HEK293T (cell line): ENCODE results near the gene CSPG5.

Experiments
- CTCF ChIA-PET: fragments of 350-600 bp; formaldehyde crosslinking; extraction: SDS; loops from one replicate; lab custom pipeline; 2021; ENCODE audit warnings: antibody characterized with exemption, inconsistent platforms; lab: Yijun Ruan, JAX
- POLR2A ChIA-PET: fragments of 350-600 bp; formaldehyde crosslinking; extraction: SDS; loops from one replicate; lab custom pipeline; 2020; ENCODE audit warnings: antibody characterized with exemption, inconsistent platforms; lab: Yijun Ruan, JAX
- DNase-seq: peaks from one replicate; pipeline ENCODE4 v3.0.0; 2012; ENCODE audit warnings: mixed read lengths; ENCODE audit errors: extremely low spot score
- ARNT ChIP-seq: fragments of 450-650 bp; IDR thresholded peaks from 2 replicates; pipeline ENCODE4 v1.6.1; 2017; ENCODE audit warnings: mild to moderate bottlenecking
- BHLHE40 ChIP-seq: fragments of 450-650 bp; IDR thresholded peaks from 2 replicates; pipeline ENCODE4 v1.6.1; 2016; ENCODE audit warnings: mild to moderate bottlenecking, moderate library complexity, borderline replicate concordance
- CTBP1 ChIP-seq: fragments of 450-650 bp; IDR thresholded peaks from 2 replicates; pipeline ENCODE4 v1.6.1; 2016; ENCODE audit warnings: borderline replicate concordance
- ELF4 ChIP-seq: fragments of 450-650 bp; IDR thresholded peaks from 2 replicates; pipeline ENCODE4 v1.6.1; 2017; ENCODE audit warnings: antibody characterized with exemption
- FOXA1 ChIP-seq: fragments of 450-650 bp; IDR thresholded peaks from 2 replicates; pipeline ENCODE4 v1.6.1; 2016; ENCODE audit warnings: mild to moderate bottlenecking
- FOXK2 ChIP-seq: fragments of 450-650 bp; IDR thresholded peaks from 2 replicates; pipeline ENCODE4 v1.6.1; 2016; ENCODE audit warnings: mild to moderate bottlenecking
- FOXM1 ChIP-seq: fragments of 450-650 bp; IDR thresholded peaks from 2 replicates; pipeline ENCODE4 v1.6.1; 2017; ENCODE audit warnings: mild to moderate bottlenecking, borderline replicate concordance
- HDGF ChIP-seq: fragments of 450-650 bp; IDR thresholded peaks from 2 replicates; pipeline ENCODE4 v1.6.1; 2017; ENCODE audit warnings: antibody characterized with exemption, borderline replicate concordance
- L3MBTL2 ChIP-seq: fragments of 450-650 bp; conservative IDR thresholded peaks from 2 replicates; pipeline ENCODE4 v1.6.1; 2016; ENCODE audit warnings: mild to moderate bottlenecking
- LEF1 ChIP-seq: fragments of 450-650 bp; IDR thresholded peaks from 2 replicates; pipeline ENCODE4 v1.6.1; 2017; ENCODE audit warnings: mild to moderate bottlenecking, borderline replicate concordance
- NFRKB ChIP-seq: fragments of 450-650 bp; IDR thresholded peaks from 2 replicates; pipeline ENCODE4 v1.6.1; 2016; ENCODE audit warnings: mild to moderate bottlenecking, moderate library complexity
- PKNOX1 ChIP-seq: fragments of 450-650 bp; IDR thresholded peaks from 2 replicates; pipeline ENCODE4 v1.6.1; 2016
- SP1 ChIP-seq: fragments of 450-650 bp; IDR thresholded peaks from 2 replicates; pipeline ENCODE4 v1.6.1; 2017
- SUZ12 ChIP-seq: fragments of 450-650 bp; IDR thresholded peaks from 2 replicates; pipeline ENCODE4 v1.6.1; 2016; ENCODE audit warnings: mild to moderate bottlenecking
- TARDBP ChIP-seq: fragments of 450-650 bp; IDR thresholded peaks from 2 replicates; pipeline ENCODE4 v1.6.1; 2016
- ZNF384 ChIP-seq: fragments of 450-650 bp; IDR thresholded peaks from 2 replicates; pipeline ENCODE4 v1.6.1; 2016

The CSPG5 gene

DNA sequence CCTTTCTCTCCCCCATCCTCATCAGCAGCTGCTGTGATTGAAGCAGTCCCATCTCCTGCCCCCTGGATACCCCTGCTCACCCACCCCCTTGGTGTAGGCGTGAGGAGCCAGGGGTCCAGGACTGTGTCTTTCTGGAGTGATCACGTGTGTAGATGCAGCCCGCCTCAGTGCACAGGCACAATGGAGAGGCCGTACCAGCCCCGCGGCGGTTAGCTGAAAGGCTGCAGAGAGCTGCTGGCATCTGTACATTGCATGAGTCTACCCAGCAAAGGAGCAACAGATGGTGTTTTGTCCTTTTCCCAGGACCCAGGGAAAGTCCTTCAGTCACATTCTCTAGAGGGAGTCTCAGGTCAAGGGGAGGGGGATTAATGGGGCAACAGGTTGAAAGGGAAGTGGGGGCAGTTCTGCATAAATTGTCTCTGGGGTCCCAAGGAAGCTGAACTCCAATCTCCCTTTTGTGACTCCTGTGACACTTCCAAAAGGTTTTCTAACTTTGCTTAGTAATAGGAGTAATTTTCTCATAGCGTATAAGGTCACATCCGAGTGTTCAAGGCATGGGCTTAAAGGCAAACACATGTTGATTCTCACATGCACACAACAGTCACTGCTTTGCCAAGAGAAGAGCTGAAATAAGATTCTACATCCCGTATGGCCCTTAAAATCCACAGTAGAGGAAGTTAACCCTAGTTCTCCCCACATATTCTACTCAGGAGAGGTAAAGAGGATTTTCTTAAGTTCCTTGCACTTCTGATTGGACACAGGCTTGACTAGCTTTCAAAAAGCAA is 7.1 kb downstream of the CSPG5 start:
- DNase-seq, result no peak
- TF ChIP-seq ZNF384, result no peak
- no peak for TF ChIP-seq TARDBP
- no peak for TF ChIP-seq SUZ12
- TF ChIP-seq FOXA1, result no peak
- no peak for TF ChIP-seq LEF1
- no peak for TF ChIP-seq CTBP1
- TF ChIP-seq FOXK2, result no peak
- POLR2A ChIA-PET, result no interaction called here
- CTCF ChIA-PET, result no interaction called here

DNA sequence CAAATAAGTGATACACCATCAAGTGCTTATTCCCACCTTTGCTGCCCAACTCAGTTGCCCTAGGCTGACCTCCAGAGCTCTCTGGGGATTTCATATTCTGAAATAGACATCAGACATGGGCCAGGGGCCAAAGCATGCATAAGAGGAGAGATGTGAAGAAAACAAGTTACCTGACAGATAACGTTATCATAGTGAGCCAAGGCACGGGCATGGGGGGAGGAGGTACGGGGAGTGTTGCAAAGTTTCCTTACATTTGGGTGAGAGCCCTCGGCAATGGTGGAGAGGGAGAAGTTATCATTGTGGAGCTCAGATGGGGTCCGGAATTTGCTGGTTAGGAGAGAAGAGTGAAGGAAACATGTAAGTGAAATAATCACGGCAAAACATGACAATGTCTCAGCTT is 9.8 kb downstream of the CSPG5 start:
- POLR2A ChIA-PET, result no interaction called here
- TF ChIP-seq L3MBTL2, result no peak
- TF ChIP-seq BHLHE40, result no peak
- no peak for TF ChIP-seq FOXA1
- TF ChIP-seq ELF4, result no peak
- no peak for TF ChIP-seq SP1
- no peak for TF ChIP-seq CTBP1
- TF ChIP-seq HDGF, result no peak
- TF ChIP-seq ZNF384, result no peak
- TF ChIP-seq NFRKB, result no peak
- no peak for TF ChIP-seq SUZ12
- TF ChIP-seq ARNT, result no peak
- no peak for TF ChIP-seq TARDBP
- no peak for TF ChIP-seq PKNOX1
- TF ChIP-seq FOXM1, result no peak
- TF ChIP-seq FOXK2, result no peak
- no peak for TF ChIP-seq LEF1
- CTCF ChIA-PET, result no interaction called here
- DNase-seq, result no peak

DNA sequence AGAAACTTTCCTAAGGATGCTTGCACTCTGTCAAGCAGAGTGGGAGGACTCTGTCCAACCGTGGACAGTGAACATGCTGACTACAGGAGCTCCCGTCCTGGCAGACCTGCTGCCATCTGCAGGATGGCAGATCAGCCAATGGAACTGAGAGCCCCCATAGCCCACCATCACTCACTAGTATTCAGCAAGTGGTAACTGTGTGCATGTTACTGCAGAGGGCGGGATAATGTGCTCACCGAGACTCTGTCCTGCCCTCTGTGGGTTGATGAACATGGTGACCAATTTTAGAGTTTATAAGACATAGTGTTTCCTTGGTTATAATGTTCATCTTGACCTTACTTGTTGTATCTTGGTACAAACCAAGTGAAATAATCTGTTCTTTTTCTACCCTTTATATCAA is 11.5 kb downstream of the CSPG5 start:
- ChIA-PET POLR2A (no interaction called here), CTCF (no interaction called here)
- TF ChIP-seq PKNOX1 (no peak), ZNF384 (no peak), ARNT (no peak), NFRKB (no peak), BHLHE40 (no peak), ELF4 (no peak), SUZ12 (no peak), SP1 (no peak)
- no peak for DNase-seq

DNA sequence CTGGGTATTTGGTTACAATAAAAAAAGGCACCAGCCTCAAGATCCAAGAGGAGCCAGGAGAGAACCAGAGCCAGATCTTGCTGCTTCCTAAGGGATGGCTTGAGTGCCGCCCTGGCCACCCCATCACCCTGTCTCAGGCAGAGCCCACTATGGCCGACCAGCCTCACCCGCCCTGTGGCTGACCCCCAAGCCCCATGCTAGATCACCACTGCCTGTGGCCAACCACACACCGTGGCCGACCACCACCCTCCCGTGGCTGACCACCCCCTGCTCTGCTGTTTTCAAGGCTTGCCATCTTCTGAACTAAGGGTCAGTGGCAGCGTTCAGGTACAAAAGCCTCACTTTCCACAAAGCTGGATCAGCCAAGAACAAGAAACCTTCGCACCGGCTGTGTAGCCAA is 12.0 kb downstream of the CSPG5 start:
- no peak for DNase-seq
- no peak for TF ChIP-seq NFRKB
- no peak for TF ChIP-seq BHLHE40
- POLR2A ChIA-PET, result no interaction called here
- CTCF ChIA-PET, result no interaction called here

GRCh38 chr3:47565734-47566550 is 12.7 kb downstream of the CSPG5 start:
- POLR2A ChIA-PET, result no interaction called here
- no peak for DNase-seq
- no peak for TF ChIP-seq ARNT
- TF ChIP-seq ZNF384, result no peak
- no peak for TF ChIP-seq ELF4
- TF ChIP-seq NFRKB, result no peak
- TF ChIP-seq FOXA1, result no peak
- TF ChIP-seq BHLHE40, result no peak
- no peak for TF ChIP-seq SUZ12
- no peak for TF ChIP-seq SP1
- no peak for TF ChIP-seq FOXK2
- TF ChIP-seq LEF1, result no peak
- no peak for TF ChIP-seq HDGF
- no peak for TF ChIP-seq TARDBP
- TF ChIP-seq FOXM1, result no peak
- no peak for TF ChIP-seq CTBP1
- TF ChIP-seq PKNOX1, result no peak
- no peak for TF ChIP-seq L3MBTL2
- CTCF ChIA-PET, result no interaction called here

DNA sequence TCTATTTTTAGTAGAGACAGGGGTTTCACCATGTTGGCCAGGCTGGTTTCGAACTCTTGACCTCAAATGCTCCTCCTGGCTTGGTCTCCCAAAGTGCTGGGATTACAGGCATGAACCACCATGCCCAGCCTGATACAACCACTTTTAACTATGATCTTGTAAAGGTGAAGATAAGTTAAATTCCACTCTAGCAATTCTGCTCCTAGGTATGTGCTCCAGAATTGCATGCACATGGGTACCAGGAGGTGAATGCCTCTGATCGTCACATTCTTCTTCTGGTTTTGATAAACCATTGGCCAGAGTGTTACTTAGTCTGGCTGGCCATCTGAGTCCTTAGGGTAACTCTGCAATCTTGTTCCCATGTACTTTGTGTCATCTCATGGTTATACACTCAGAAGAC is 22.3 kb downstream of the CSPG5 start:
- no peak for DNase-seq
- POLR2A ChIA-PET, result no interaction called here
- CTCF ChIA-PET, result interaction anchor here (0.7 to 1.0 kb wide), 2 partner anchors 34 to 36 kb away, joined by 4 to 5 read pairs; no protein-coding TSS in a partner anchor
- TF ChIP-seq SP1 (no peak), ELF4 (no peak), L3MBTL2 (no peak), FOXK2 (no peak), TARDBP (no peak), BHLHE40 (no peak), ZNF384 (no peak), ARNT (no peak), LEF1 (no peak), SUZ12 (no peak), PKNOX1 (no peak)
